Fibroblast of mammary gland (primary cell): Measurements from ENCODE around the gene MTLN.

Experiments used
- DNase-seq: peaks from one replicate; pipeline ENCODE4 v3.0.0-alpha.2; 2010; ENCODE audit warnings: low read depth
- H3K4me3 ChIP-seq: 2 replicates; pipeline ENCODE4 v1.5.1; 2011; ENCODE audit warnings: low read depth, mild to moderate bottlenecking, low read length, moderate library complexity; ENCODE audit not compliant: control insufficient read depth
- CTCF ChIP-seq: conservative IDR thresholded peaks from 2 replicates; pipeline ENCODE4 v1.5.1; 2011; ENCODE audit warnings: low read depth, low read length, inconsistent platforms; ENCODE audit not compliant: control insufficient read depth, insufficient read depth

Gene MTLN

GRCh38 chr2:110173523-110173922 is 38.8 kb downstream of the MTLN start:
- H3K4me3 ChIP-seq: no peak overlapping the region
- no peak for TF ChIP-seq CTCF
- DNase-seq: peak; percentile 59

GRCh38 chr2:110172506-110172905 is 39.8 kb downstream of the MTLN start:
- no peak overlapping the region for H3K4me3 ChIP-seq
- no peak for DNase-seq
- no peak for TF ChIP-seq CTCF

- DNase-seq: no peak
- H3K4me3 ChIP-seq: no peak overlapping the region
- TF ChIP-seq CTCF: no peak
Observed at GRCh38 chr2:110170102-110170501, 42.2 kb downstream of the MTLN start.

GRCh38 chr2:110167326-110168000 is 44.9 kb downstream of the MTLN start:
- no peak for TF ChIP-seq CTCF
- DNase-seq: no peak
- no peak overlapping the region for H3K4me3 ChIP-seq

GRCh38 chr2:110166266-110166665 is 46.1 kb downstream of the MTLN start:
- peak; percentile 14 for DNase-seq

More at GRCh38 chr2:110166266-110166665, 46.1 kb downstream of the MTLN start:
- no peak for TF ChIP-seq CTCF
- no peak overlapping the region for H3K4me3 ChIP-seq
